Measurements from ENCODE around the gene MAPRE3.

MAPRE3 gene

GRCh38 chr2:27019459-27019858, 49.0 kb downstream of the MAPRE3 start:
- DNase-seq = no peak

GRCh38 chr2:27019931-27020855, 49.8 kb downstream of the MAPRE3 start:
- no peak for DNase-seq

- DNase-seq = no peak
Observed at GRCh38 chr2:27021253-27022049, 51.0 kb downstream of the MAPRE3 start.

- no peak for DNase-seq
Observed at GRCh38 chr2:27023740-27024139, 53.3 kb downstream of the MAPRE3 start.

GRCh38 chr2:27024188-27024587, 53.8 kb downstream of the MAPRE3 start:
- DNase-seq = no peak

GRCh38 chr2:27024812-27025211, 54.4 kb downstream of the MAPRE3 start:
- DNase-seq = no peak

GRCh38 chr2:27025281-27025800, 54.9 kb downstream of the MAPRE3 start:
- DNase-seq = no peak

GRCh38 chr2:27025861-27026851, 55.7 kb downstream of the MAPRE3 start:
- no peak for DNase-seq

GRCh38 chr2:27027211-27027651, 56.8 kb downstream of the MAPRE3 start:
- no peak for DNase-seq

- no peak for DNase-seq
Observed at GRCh38 chr2:27029051-27029450, 58.6 kb downstream of the MAPRE3 start.

- peak; percentile 80 for DNase-seq
Observed at GRCh38 chr2:27032495-27033252, 62.2 kb downstream of the MAPRE3 start, which contains the start of gene TMEM214. Gene TMEM214, plus strand, starts transcription at chr2:27032965. Its CDS starts 51 bp downstream, at chr2:27033016.

- no peak for DNase-seq
Observed at GRCh38 chr2:27033253-27033852, 62.9 kb downstream of the MAPRE3 start.

GRCh38 chr2:27038012-27038411, 67.6 kb downstream of the MAPRE3 start:
- DNase-seq = no peak

GRCh38 chr2:27038631-27039339, 68.3 kb downstream of the MAPRE3 start:
- no peak for DNase-seq

- no peak for DNase-seq
Observed at GRCh38 chr2:27039426-27039825, 69.0 kb downstream of the MAPRE3 start.

- DNase-seq = no peak
Observed at GRCh38 chr2:27039871-27040270, 69.4 kb downstream of the MAPRE3 start.

GRCh38 chr2:27040282-27040681, 69.8 kb downstream of the MAPRE3 start:
- no peak for DNase-seq

- no peak for DNase-seq
Observed at GRCh38 chr2:27041752-27042151, 71.3 kb downstream of the MAPRE3 start.

- DNase-seq = no peak
Observed at GRCh38 chr2:27042159-27042661, 71.8 kb downstream of the MAPRE3 start.
